Large intestine (tissue), 3 donors: Measurements from ENCODE around the gene CD109. TPM values are rescaled to one million over a fixed set of nuclear protein-coding genes. Genes with fewer than 3 reads are reported as not detected.
"Not testable (repeated sequence)": the region's sequence is repeated elsewhere in the genome, so short reads cannot be mapped to it uniquely, and the experiment has no call there.

ENCODE experiments used
- DNase-seq, 2 donors: peaks; one replicate each; pipeline versions ENCODE4 v3.0.0 to v3.0.0-alpha.2; 2013
- H3K27ac ChIP-seq: one replicate; pipeline ENCODE4 v1.5.1; 2013; ENCODE audit warnings: low read length
- H3K27me3 ChIP-seq: 2 replicates; pipeline ENCODE4 v1.6.1; 2013; ENCODE audit warnings: low read length; ENCODE audit not compliant: control insufficient read depth, insufficient read depth
- H3K36me3 ChIP-seq: 2 replicates; pipeline ENCODE4 v1.6.1; 2013; ENCODE audit warnings: low read length; ENCODE audit not compliant: control insufficient read depth, insufficient read depth
- H3K4me1 ChIP-seq: one replicate; pipeline ENCODE4 v1.6.1; 2013; ENCODE audit warnings: low read length; ENCODE audit not compliant: control insufficient read depth, insufficient read depth
- H3K4me3 ChIP-seq: one replicate; pipeline ENCODE4 v1.5.1; 2013; ENCODE audit warnings: low read length
- H3K9me3 ChIP-seq: one replicate; pipeline ENCODE4 v1.6.1; 2013; ENCODE audit warnings: mild to moderate bottlenecking, low read depth, low read length, moderate library complexity; ENCODE audit not compliant: control insufficient read depth
- WGBS: methylation state at CpG from one replicate; pipeline ENCODE4 v1.1.5; 2013; ENCODE audit warnings: low lambda C conversion rate; ENCODE audit not compliant: insufficient coverage; 5-methylcytosine and 5-hydroxymethylcytosine counted together
- polyA plus RNA-seq: library from polyadenylated mRNA; unstranded; fragments of 120-200 nt; gene quantifications from one replicate; pipeline ENCODE4 v1.2.1, GENCODE V29; 2013

The CD109 gene
- polyA plus RNA-seq, 1 donor, result 4.7 TPM

DNA sequence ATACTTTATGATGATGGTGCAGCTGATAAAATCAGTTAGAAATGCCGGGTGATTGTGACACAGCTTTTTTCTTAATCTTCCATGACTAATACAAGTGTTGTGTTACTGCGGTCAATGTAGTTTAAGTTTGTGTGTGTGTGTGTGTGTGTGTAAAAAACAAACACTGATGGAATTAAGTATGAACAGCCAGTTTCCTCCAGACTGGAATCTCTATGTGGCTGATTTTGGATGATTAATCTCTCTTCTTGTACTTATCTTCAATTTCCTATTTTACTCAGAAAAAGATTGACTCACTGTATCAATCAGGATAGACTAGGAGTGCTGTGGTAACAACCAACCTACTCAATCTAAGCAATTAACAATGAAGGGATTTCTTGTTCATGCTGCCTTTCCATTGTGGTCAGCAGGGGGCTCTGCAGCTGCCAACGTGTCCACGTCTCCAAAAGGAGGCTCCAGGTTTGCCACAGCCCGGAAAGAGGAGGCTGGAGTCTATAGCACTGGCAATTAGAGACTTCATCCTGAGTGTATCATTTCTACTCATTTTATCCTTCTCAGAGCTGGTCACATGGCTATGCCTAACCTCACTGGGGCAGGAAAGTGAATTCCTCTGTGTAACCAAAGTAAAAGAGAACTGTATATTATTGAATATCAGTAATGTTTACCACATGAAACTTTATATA, 107.7 kb downstream of the CD109 start:
- Histone ChIP-seq H3K36me3 (no peaks in the 10 kb centered on the region), H3K9me3 (no peaks in the 10 kb centered on the region), H3K27me3 (no peaks in the 10 kb centered on the region), H3K4me1 (no peaks in the 10 kb centered on the region), H3K27ac (no peak overlapping the region), H3K4me3 (no peak overlapping the region)
- no CpG with 5 or more reads among the region's 5 CpGs for WGBS
- peak in 1 of 2 donors; percentile 7 for DNase-seq

DNA sequence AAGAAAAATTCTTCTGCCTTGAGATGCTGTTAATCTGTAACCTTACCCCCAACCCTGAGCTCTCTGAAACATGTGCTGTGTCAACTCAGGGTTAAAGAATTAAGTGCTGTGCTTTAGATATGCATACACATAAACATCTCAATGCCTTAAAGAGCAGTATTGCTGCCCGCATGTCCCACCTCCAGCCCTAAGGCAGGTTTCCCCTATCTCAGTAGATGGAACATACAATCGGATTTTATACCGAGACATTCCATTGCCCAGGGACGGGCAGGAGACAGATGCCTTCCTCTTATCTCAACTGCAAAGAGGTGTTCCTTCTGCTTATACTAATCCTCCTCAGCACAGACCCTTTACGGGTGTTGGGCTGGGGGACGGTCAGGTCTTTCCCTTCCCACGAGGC, 109.2 kb downstream of the CD109 start:
- WGBS, result no CpG with 5 or more reads among the region's 7 CpGs
- H3K9me3 ChIP-seq, H3K27ac ChIP-seq, H3K4me1 ChIP-seq, H3K27me3 ChIP-seq, H3K4me3 ChIP-seq, DNase-seq, H3K36me3 ChIP-seq: not testable (repeated sequence)

DNA sequence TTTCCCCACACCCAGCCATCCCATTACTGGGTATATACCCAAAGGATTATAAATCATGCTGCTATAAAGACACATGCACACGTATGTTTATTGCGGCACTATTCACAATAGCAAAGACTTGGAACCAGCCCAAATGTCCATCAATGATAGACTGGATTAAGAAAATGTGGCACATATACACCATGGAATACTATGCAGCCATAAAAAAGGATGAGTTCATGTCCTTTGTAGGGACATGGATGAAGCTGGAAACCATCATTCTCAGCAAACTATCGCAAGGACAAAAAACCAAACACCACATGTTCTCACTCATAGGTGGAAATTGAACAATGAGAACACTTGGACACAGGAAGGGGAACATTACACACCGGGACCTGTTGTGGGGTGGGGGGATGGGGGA, 110.0 kb downstream of the CD109 start:
- not testable (repeated sequence) for H3K9me3 ChIP-seq, H3K27me3 ChIP-seq, H3K4me3 ChIP-seq, H3K27ac ChIP-seq, DNase-seq, H3K4me1 ChIP-seq, H3K36me3 ChIP-seq
- WGBS, result no CpG with 5 or more reads among the region's 4 CpGs

DNA sequence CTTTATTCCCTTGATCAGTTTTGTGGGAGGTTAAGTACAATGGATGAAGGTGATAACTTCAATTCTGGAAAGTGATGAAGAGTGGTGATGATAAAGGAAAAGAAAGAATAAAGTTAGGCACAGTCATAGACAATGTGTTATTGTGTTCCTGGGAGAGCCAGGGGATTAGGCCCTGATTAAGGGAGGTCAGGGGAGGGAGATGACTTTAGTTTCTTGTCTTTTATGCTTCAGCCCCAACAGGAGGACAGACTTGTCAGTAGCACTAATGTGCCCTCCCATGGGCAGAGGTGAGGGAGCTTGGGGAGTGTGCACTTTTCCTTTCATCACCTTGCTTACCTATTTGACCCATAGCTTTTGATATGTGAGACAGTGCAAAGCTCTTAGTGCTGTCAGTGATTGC, 115.7 kb downstream of the CD109 start:
- Histone ChIP-seq H3K4me1 (no peaks in the 10 kb centered on the region), H3K36me3 (no peaks in the 10 kb centered on the region), H3K27ac (no peak overlapping the region), H3K4me3 (no peak overlapping the region), H3K9me3 (no peaks in the 10 kb centered on the region), H3K27me3 (no peaks in the 10 kb centered on the region)
- no peak for DNase-seq

- no peaks in the 10 kb centered on the region for H3K9me3 ChIP-seq
- no peaks in the 10 kb centered on the region for H3K36me3 ChIP-seq
- H3K4me3 ChIP-seq, result no peak overlapping the region
- no CpG with 5 or more reads among the region's 1 CpG for WGBS
- H3K27ac ChIP-seq, result no peak overlapping the region
- no peaks in the 10 kb centered on the region for H3K4me1 ChIP-seq
- no peak for DNase-seq
- H3K27me3 ChIP-seq, result no peaks in the 10 kb centered on the region
Measured at GRCh38 chr6:73817253-73817652, 121.2 kb downstream of the CD109 start.

DNA sequence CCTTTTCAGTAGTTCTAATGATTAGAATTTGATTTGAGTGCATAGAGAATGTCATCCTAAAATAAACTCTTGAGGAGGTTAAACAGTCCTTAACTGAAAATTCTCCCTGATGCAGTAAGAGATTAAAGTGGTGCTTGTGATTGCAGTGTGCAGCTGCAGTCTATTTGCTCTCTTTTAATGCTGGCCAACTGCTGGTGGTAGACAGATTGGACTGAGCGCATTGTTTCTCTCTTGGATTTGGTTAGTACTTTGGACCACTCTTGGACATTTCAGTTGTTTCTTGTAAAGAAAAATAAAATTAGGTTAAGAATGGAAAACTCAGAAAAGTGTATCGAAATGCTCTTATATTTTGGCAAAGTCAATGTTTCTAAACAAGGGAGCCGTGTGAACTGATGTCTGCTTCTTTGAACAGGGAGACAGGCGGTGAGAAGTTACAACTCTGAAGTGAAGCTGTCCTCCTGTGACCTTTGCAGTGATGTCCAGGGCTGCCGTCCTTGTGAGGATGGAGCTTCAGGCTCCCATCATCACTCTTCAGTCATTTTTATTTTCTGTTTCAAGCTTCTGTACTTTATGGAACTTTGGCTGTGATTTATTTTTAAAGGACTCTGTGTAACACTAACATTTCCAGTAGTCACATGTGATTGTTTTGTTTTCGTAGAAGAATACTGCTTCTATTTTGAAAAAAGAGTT, 127.2 kb downstream of the CD109 start:
- no peak overlapping the region for H3K4me3 ChIP-seq
- H3K27me3 ChIP-seq, result no peaks in the 10 kb centered on the region
- H3K4me1 ChIP-seq, result no peaks in the 10 kb centered on the region
- WGBS, result 51% methylated on average over 3 of the region's 6 CpGs
- no peak for DNase-seq
- no peak overlapping the region for H3K27ac ChIP-seq
- H3K9me3 ChIP-seq, result no peaks in the 10 kb centered on the region
- no peaks in the 10 kb centered on the region for H3K36me3 ChIP-seq

- no peak overlapping the region for H3K27ac ChIP-seq
- no peak overlapping the region for H3K4me3 ChIP-seq
- H3K27me3 ChIP-seq, result no peaks in the 10 kb centered on the region
- H3K4me1 ChIP-seq, result no peaks in the 10 kb centered on the region
- no peaks in the 10 kb centered on the region for H3K36me3 ChIP-seq
- no peak for DNase-seq
- H3K9me3 ChIP-seq, result no peaks in the 10 kb centered on the region
- WGBS, result no CpG with 5 or more reads among the region's 1 CpG
Measured at GRCh38 chr6:73823832-73824231, 127.8 kb downstream of the CD109 start.

GRCh38 chr6:73826571-73826970, 130.6 kb downstream of the CD109 start:
- no peak overlapping the region for H3K27ac ChIP-seq

GRCh38 chr6:73830119-73830518, 134.1 kb downstream of the CD109 start:
- no CpG with 5 or more reads among the region's 2 CpGs for WGBS
- H3K36me3 ChIP-seq, result no peaks in the 10 kb centered on the region
- H3K27me3 ChIP-seq, result no peaks in the 10 kb centered on the region
- H3K27ac ChIP-seq, result no peak overlapping the region
- DNase-seq, result no peak
- no peaks in the 10 kb centered on the region for H3K4me1 ChIP-seq
- no peaks in the 10 kb centered on the region for H3K9me3 ChIP-seq
- no peak overlapping the region for H3K4me3 ChIP-seq

More at GRCh38 chr6:73826571-73826970, 130.6 kb downstream of the CD109 start:
- no peaks in the 10 kb centered on the region for H3K36me3 ChIP-seq
- WGBS, result no CpG with 5 or more reads among the region's 1 CpG
- no peak overlapping the region for H3K4me3 ChIP-seq
- H3K9me3 ChIP-seq, result no peaks in the 10 kb centered on the region
- no peaks in the 10 kb centered on the region for H3K27me3 ChIP-seq
- DNase-seq, result no peak
- no peaks in the 10 kb centered on the region for H3K4me1 ChIP-seq

DNA sequence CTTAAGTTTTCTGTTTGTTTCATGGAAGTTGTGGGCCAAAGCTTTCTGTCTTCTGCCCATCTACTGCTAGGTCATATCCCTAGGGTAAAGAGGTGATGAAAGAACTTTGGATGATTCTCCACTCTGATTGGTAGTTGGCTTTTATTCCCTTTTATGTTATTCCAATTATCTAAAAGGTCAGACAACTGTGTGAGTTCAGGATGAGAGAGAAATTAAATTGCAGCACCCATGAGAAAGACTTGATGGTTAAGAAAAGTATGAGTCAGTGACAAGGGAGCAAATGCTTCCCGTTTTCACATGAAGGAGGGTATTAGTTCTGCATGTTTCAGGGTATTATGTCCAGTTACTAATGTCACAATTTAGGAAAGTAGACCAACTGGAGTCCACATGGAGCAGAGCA, 136.3 kb downstream of the CD109 start:
- Histone ChIP-seq H3K4me1 (no peaks in the 10 kb centered on the region), H3K4me3 (no peak overlapping the region), H3K36me3 (no peaks in the 10 kb centered on the region), H3K27me3 (no peaks in the 10 kb centered on the region), H3K27ac (no peak overlapping the region), H3K9me3 (no peaks in the 10 kb centered on the region)
- no CpG with 5 or more reads among the region's 1 CpG for WGBS
- no peak for DNase-seq

GRCh38 chr6:73844696-73845095, 148.7 kb downstream of the CD109 start:
- not testable (repeated sequence) for DNase-seq, H3K36me3 ChIP-seq, H3K4me1 ChIP-seq, H3K27ac ChIP-seq, H3K4me3 ChIP-seq, H3K27me3 ChIP-seq, H3K9me3 ChIP-seq
